ENCODE measurements around the gene EDN3.

DNA sequence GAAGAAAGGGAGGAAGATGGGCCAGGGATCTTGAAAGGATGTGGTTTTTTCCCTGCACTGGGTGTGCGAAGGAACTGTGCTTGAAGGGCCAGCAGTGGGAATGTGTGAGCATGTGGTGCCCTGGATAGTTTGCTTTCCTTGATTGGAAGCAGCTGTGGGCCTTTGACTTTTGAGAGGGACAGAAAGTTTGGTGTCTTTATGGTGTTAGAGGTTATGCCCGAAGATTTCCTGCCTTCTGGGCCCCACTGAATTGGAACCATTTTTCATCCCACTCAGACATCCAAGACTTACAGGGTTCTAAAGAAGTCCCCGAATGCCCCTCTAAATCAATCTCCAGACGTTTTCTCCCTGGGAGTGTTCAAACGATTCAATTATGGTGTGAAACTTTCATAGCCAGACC is 23.5 kb upstream of the EDN3 start:
- TF ChIP-seq, protein P1, sequence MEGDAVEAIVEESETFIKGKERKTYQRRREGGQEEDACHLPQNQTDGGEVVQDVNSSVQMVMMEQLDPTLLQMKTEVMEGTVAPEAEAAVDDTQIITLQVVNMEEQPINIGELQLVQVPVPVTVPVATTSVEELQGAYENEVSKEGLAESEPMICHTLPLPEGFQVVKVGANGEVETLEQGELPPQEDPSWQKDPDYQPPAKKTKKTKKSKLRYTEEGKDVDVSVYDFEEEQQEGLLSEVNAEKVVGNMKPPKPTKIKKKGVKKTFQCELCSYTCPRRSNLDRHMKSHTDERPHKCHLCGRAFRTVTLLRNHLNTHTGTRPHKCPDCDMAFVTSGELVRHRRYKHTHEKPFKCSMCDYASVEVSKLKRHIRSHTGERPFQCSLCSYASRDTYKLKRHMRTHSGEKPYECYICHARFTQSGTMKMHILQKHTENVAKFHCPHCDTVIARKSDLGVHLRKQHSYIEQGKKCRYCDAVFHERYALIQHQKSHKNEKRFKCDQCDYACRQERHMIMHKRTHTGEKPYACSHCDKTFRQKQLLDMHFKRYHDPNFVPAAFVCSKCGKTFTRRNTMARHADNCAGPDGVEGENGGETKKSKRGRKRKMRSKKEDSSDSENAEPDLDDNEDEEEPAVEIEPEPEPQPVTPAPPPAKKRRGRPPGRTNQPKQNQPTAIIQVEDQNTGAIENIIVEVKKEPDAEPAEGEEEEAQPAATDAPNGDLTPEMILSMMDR (IDR thresholded peaks at IDR 0.05; ENCODE audit: insufficient read depth, low read length, poor library complexity, severe bottlenecking), result no peak
- TF ChIP-seq EZH2phosphoT487 (conservative IDR thresholded peaks at IDR 0.05; ENCODE audit: low read length), result no peak
